DMS 273 (cell line): ENCODE results near the gene CREBL2.
"Not testable (repeated sequence)": the region's sequence is repeated elsewhere in the genome, so short reads cannot be mapped to it uniquely, and the experiment has no call there.

Experiments used
- DNase-seq: peaks from one replicate; lab custom pipeline; 2025; ENCODE audit not compliant: unreplicated experiment; lab: John Stamatoyannopoulos, UW

Gene CREBL2, protein sequence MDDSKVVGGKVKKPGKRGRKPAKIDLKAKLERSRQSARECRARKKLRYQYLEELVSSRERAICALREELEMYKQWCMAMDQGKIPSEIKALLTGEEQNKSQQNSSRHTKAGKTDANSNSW

DNA sequence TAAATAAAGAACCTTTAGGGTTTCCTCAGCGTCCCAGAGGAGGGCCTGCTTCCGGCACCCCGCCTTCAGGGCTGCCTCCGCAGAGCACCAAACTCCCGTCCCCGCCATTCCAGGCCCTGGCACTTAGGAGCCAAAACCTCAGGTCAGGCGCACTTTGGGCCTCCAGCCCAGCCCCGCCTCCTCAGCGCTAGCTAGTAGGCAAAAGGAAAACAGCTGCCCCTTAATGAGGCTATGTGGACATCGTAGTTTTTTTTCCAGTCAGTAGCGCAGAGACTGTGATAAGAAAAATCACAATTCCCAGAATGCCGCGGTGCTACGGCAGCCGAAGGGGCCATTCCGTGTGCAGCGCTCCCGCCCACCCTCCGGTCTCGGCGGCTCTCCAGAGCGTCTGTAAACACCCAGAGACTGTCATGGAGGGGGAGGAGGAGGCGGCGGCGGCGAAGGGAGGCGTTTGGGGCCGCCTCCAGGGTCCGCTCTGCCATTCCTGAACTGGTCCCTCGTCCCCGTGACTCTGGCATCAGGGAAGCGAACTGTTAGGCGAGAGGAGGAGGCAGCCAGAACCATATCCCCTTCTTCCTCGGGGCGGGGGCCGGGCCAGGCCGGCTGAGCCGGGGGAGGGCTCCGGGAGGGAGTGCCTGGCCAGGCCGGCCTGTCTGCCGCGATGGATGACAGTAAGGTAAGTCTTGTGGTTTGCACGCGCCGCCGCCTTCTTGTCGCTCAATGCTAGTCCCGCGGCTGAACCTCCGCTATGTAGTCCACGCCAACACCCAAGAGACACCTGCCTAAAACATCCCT lies at the start of gene CREBL2:
Gene CREBL2 (plus strand): TSS at position 365 of the 795 bp plus-strand sequence. CDS start 297 bp downstream, at position 662.
- peak; percentile 97 for DNase-seq

DNA sequence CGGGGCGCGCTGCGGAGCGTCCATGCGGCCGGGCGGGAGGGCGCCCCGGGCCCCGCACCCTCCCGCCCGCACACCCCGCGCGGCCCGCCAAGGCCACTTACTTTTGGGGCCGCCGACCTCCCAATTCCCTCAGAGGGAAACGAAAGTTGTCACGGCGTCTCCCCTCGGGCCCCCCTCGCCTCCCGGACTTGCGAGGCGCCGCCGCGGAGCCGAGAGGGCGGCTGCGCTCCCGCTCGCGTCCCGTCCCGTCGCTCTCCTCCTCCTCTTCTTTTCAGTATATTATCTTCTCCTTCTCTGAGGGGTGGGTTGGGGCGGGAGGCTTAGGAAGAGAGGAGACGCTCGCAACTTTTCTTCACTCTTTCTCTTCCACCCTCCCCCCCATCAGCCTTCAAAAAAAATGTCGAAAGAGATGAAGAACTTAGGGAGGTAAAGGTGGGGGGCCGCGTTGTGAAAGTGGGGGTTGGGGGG lies 49.6 kb upstream of the CREBL2 start:
- peak; percentile 67 for DNase-seq

DNA sequence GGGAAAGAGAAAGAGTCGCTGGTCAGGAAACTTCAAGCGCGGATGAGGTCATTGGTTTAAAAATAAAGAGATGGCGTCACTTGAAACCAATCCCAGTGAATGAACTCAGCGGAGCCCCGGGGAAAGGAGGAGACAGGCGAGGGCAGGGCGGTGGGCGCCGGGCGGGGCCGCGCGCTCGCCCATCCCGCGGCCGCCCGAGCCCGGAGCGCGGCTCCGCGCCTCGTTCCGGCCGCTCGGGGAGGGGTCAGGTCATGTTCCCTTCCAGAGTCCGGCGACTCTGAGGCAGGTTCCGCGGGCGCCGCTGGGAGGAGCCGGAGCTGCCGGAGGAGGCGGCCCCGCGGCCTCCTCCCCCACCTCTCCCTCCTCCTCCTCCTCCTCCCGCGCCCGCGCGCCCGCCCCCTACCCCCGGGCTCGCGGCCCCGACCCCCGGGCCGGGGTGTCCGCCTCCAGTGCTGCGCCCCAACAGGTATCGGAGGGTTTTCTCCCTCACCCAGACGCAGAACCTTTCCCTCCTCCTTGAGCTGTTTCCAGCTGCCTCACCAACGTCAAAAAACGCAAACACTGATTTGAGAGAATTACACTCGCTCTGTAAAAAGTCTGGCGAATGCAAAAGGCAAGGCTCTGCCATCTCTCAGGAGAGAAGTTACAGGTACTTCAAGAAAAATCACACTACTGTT lies 49.0 kb upstream of the CREBL2 start, which contains the start of gene DUSP16:
Gene DUSP16 (minus strand): TSS at position 279 of the 677 bp plus-strand sequence. CDS start 41,765 bp downstream, outside the sequence.
- peak; percentile 94 for DNase-seq

DNA sequence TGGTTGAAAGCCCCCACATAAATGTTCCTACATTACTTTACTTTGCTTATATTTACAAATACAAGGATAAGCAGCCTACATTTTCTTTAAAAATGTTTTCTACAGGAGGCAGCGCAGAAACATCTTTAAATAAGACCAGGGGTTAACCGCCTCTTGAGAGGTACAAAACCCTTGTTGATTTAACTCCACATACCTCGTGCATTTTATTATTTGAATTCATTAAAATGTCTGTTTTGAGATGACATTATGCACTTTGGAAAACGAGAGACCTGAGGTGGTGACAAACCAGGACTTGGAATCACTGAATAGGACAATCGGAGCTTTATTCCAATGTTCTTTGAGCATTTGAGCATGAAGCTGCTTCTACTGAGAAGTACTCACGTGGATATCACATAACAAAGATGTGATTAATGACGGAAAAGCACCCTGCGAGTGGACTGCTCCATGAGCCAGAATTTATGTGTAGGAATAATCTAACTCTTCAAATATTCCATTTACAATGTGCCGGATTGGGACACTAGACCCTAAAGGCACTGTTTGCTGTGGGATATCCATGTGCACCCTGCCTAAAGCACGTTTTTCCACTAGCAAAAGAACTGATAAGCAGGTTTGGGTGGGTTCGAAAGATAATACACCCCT lies 48.3 kb upstream of the CREBL2 start:
- DNase-seq = peak; percentile 27

DNA sequence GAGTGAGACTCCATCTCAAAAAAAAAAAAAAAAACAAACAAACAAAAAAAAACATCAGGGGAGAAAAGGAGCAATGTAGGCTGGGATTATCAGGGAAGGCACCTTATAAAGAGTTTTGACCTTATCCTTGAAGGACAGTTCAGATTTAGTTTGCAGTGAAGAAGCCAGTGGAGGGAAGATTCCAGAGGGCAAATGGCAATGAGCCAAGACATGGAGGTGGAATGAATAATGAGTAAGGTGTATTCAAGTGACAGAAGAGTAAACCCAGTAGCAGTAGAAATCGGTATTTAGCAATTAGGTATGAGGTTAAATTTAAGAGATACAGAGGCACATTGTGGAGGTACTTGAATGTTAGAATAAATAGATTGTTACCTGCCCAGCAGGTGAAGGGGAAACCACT lies 46.8 kb upstream of the CREBL2 start:
- DNase-seq = no peak

DNA sequence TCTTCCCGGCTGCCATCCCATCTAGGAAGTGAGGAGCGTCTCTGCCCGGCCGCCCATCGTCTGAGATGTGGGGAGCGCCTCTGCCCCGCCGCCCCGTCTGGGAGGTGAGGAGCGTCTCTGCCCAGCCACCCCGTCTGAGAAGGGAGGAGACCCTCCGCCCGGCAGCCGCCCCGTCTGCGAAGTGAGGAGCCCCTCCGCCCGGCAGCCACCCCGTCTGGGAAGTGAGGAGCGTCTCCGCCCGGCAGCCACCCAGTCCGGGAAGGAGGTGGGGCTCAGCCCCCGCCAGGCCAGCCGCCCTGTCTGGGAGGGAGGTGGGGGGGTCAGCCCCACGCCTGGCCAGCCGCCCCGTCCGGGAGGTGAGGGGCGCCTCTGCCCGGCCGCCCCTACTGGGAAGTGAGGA lies 45.7 kb upstream of the CREBL2 start:
- not testable (repeated sequence) for DNase-seq

DNA sequence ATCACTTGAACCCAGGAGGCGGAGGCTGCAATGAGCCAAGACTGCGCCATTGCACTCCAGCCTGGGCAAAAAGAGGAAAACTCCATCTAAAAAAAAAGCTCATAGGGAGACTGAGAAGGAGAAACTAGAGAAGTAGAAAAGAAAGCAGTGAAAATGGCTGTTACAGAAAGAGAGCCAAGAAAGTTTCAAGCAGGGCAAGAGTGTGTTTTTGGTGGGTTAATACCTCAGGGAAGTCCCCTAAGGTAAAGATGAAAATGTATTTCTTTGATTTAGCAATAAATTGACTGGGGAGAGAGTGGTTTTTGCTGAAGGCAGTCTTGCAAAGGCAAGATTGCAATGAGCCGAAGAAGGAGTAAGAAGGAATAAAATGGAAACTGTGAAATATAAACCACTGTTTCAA lies 39.0 kb upstream of the CREBL2 start:
- DNase-seq = no peak

DNA sequence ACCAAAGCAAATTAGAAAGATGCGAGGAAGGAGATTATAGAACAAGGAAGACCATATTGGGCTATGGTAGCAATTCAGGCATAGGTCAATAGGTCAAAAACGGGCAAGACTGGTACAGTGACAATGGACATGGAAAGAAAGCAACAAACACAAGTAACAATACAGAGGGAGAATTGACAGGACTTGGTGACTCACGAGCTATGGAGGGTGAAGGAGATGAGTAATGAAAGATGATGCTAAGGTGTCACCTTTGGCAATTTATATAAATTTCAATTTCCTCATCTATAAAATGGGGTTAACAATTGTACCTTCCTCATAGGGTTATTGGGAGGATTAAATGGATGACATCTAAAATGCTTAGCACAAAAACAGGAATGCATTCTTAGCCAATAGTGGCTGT lies 33.9 kb upstream of the CREBL2 start:
- DNase-seq = no peak

DNA sequence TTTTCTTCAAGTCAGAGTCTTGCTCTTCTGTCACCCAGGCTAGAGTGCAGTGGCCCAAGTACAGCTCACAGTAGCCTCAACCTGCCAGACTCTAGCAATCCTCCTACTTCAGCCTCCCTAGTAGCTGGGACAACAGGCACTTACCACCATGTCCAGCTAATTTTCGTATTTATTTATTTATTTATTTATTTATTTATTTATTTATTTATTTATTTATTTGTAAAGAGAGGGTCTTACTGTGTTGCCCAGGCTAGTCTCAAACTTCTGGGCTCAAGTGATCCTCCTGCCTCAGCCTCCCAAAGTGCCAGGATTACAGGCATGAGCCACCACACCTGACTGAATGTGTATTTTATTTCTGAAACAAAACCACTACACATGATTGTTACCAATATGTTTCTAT lies 31.0 kb upstream of the CREBL2 start:
- not testable (repeated sequence) for DNase-seq

DNA sequence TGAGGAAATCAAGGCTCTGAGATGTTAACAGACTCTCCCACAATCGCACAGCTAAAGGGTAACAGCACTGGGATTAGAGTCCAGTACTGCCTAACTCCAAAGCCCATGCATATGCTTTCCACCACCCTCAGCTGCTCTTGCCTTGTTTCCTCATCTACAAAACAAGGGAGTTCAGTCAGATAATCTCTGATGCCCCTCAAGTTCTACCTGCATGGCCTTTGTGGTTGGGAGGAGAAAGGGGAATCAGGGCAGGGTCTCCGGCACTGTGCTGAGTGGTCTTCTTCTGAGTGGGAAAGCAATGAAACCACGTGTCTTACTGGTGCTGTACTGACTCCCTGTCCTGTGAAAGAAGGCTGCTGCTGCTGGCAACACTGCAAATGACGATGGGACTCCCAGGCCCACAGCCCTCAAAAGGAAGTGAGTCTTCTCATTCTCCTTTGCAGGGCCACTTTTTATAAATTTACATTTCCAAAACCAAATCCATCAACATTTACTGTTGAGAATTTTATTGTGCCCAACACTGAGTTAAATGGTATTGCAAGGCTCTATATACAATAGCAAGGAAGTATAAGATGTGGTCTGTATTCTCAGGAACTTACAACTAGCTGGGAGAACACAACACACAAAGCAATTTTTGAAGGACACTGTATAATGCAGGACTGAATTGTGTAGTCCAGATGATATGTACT lies 29.3 kb upstream of the CREBL2 start:
- DNase-seq = no peak

DNA sequence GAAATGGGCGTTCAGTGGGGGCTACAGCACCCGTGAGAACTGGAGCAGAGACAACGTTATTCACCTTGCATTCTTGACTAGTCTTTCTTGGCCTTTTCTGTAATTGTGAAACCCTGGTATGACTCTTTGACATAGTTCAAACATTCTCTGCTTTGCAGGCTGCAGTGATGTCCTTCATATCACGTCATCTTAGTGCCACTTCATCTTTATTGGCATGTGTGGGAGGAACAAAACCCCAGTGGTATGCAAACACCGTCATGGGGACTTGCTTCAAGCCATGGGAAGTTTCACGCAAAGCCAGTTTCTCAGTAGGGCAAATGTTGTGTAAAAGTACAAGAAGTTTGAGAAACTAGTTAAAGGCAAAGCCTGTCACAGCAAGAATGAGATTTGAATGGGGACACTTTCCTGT lies 28.8 kb upstream of the CREBL2 start:
- no peak for DNase-seq

DNA sequence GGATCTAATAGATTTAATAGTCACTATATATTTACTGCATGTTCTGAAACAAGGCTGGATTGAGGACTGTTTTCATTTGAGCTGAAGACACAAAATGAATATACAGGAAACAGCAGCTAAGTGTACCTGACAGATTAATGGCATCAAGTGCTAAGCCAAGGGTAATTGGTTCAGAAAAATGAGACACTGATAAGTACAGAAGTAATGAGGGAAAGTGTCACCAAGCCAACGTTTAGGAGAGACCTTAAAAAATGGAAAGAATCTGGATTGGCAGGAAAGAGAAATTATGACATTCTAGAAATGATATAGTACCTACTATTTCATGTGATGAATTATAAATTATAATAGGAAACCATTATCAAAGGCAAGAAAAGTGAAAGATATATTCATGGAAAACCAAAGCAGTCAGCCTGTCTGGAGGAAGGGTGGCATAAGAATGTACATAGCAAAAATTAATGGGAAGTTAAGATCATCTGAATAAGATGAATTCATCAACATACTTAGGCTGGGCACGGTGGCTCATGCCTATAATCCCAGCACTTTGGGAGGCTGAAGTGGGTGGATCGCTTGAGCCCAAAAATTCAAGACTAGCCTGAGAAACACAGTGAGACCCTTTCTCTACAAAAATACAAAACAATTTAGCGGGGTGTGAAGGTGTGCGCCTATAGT lies 28.0 kb upstream of the CREBL2 start:
- DNase-seq = no peak

DNA sequence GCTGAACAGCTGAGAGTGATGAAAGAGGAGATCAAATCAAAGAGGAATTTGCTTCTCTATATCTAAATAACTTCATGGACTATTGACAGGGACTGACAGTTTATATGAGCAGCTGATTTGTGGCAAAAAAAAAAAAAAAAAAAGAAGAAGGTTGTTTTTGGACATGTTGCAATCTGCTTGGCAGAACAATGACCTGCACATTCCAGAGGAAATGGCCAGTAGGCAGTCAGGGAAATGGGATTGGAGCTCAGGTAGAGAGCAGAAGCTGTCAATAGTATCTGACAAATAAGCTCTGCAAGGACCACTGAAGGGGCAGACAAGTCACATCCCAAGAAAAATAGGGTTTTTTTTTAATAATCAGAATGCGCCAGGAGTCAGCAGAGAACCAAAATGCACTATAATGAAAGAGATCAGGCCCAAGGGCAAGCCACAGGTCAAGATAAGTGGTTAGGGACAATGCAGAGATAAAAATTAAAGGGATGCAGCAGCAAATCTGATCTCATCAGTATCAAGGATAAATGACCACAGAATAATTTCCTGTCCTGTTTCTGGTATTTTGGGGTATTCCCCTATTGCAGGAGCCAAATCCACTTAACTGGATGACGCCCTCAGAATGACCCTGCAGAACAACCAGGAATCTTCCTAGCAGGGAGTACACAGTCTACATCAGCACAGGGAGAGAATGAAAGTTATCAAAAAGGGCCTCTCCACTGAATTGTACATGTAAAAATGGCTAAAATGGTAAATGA lies 26.4 kb upstream of the CREBL2 start:
- DNase-seq = no peak

DNA sequence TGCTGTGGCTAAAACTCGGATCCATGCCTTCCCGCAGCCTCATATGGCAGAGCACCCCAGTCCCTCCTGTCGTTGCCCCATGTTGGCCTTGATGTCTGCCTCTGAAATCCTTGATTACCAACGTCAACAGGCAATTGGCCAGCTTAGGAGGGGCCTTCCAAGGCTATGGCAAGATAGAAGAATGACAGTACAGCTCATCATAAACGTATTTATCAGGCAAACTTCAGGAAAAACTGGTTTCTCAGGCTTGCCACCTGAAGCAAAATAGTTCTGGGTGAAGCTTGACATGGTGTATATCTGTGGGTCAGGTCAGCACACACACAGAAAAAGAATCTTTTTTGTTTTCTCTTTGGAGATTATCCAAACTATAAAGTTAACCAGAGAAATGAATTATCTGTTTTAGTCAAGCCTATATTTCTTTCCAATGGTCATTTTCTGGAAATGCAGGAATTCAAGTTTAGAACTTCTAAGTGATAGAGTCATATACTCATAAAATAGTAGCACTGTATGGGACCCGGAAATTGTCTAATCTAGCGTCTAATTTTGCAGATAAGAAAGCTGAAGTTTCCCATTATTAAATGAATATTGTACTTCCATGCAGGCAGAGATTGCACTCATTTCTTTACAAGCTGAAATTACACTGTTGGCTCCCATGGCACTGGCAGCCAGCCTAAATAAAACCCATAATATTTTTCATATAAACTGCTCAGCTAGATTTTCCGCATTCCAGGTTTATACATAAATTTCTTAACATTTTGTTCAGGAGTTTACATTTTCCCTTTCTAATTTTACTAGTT lies 24.6 kb upstream of the CREBL2 start:
- DNase-seq = no peak

DNA sequence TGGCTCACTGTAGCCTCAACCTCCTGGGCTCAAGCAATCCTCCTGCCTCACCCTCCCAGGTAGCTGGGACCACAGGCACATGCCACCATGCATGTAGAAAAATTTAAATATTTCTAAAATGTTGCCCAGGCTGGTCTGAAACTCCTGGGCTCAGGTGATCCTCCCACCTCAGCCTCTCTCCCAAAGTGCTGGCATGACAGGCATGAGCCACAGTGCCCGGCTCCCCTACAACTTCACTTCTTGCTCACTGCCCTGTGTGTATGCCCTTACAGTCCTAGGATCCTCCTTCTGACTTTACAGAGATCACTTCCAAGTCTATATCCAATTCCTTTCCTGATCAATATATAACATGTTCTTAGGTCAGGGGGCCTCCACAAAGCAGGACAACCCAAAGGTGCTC lies 23.8 kb upstream of the CREBL2 start:
- DNase-seq = no peak

DNA sequence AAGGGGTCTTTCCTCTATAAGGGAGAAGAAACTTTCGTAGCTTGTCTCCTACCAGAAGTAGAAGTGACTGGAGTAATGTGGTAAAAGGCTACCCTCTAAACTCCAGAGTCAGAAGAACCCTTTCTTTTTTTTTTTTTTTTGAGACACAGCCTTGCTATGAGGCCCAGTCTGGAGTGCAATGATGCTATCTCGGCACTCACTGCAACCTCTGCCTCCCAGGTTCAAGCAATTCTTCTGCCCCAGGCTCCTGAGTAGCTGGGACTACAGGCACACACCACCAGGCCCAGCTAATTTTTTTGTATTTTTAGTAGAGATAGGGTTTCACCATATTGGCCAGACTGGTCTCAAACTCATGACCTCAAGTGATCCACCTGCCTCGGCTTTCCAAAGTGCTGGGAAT lies 23.2 kb upstream of the CREBL2 start:
- not testable (repeated sequence) for DNase-seq

DNA sequence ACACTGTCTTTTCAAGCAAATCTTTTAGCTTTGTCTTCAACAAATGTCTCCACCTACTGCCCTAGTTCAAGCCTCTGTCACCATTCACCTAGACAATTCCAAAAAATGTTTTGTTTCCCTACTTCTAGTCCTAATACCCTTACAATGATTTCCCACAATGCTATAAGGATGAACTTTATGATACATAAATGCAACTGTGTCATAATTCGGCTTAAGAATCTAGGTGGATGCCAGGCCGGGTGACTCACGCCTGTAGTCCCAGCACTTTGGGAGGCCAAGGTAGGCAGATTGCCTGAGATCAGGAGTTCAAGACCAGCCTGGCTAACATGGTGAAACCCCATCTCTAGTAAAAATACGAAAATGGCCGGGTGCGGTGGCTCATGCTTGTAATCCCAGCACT lies 20.7 kb upstream of the CREBL2 start:
- DNase-seq = no peak

DNA sequence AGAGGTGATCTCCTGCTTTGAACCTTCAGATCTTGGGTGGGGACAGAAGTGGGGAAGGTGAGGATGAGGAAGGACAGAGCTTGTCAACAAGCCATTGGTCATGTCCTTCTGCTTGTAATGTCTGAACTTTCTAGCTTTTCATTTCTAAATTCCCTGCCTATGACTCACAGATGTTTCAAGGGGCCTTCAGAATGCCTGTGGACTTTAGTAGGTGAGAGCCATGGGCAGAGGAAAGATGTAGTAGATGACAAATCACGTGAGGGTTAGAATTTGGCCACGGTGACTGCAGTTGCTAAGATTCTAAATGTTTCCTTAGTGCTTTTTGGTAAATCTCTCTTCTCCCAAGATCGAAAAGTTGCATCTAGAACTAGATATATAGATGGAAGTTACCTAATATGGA lies 18.7 kb upstream of the CREBL2 start:
- DNase-seq = no peak

DNA sequence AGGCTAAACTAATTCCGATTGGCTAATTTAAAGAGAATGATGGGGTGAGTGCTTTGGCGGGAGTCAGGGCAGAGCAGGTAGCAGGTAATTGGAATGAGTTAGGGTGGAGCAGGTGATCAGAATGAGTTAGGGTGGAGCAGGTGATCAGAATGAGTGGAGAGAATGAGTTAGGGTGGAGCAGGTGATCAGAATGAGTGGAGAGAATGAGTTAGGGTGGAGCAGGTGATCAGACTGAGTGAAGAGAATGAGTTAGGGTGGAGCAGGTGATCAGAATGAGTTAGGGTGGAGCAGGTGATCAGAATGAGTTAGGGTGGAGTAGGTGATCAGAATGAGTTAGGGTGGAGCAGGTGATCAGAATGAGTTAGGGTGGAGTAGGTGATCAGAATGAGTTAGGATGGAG lies 15.7 kb upstream of the CREBL2 start:
- DNase-seq = not testable (repeated sequence)
